NCI-H526 treated with DMSO at 0.1 percent for 48 hours (cell line): ENCODE measurements around the gene FOXF1.
A peak's percentile ranks its signal among the peaks of the same experiment; 100 is the strongest.

Source experiments
- DNase-seq: peaks from one replicate; lab custom pipeline; 2025; lab: John Stamatoyannopoulos, UW

Gene FOXF1

DNA sequence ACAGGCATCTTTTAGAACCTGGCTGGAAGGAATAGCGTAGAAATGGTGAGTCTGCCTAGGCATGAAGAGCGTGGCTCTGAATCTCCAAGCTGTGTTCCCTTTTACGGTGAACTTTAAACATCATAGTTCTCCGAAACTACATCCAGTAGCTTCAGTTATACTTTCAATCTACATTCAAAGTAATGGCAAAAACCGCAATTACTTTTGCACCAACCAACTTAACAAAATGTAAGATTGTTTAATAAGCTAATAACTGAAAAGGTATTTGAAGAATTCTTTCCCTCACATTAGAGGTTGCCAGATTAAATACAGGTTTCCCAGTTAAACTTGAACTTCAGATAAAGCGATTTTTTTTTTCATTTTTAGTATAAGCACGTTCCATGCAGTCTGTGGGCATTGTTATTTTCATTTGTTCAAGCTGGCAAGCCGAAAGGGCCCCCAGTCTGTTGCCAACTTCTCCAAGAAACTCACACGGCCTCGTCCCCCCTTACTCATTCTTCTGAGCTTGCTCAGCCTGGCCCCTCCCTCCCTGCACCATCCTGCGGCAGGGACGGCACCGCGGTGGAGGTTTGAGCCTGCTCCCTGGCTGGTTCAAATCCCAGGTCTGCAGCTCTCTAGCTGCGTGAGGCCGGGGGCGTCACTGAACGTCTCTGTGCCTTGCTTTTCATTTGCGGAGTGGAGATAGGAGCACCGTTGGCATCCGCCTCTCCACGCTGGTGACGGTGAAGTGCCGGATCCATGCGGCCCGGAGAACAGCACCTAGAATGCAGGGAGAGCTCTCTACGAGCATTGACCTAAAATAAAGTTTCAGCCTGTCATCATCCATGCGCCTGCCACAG is 48.2 kb downstream of the FOXF1 start:
- DNase-seq, result no peak

DNA sequence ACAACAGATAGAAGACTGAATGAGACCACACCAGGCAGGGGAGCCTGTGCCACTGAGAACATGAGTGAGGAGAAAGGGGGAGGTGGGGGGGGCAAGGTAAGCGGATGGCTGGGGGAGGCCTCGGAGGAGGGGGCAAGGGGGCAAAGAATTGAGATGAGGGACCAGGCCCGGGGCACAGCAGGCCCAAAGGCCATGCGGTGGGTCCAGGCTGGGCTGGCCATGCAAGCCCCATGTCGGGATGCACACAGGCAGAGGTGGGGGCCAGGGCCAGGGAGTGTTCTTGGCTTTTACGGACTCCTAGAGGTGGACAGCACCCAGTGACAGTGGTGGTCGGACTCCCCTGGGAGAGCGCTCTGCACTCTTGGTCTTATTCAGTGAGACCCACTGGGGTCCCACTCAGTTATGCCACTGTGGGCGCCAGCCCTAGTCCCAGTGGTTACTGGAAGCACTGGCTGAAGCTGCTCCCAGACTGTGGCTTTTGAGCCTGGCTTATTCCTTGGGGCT is 49.5 kb downstream of the FOXF1 start:
- no peak for DNase-seq

DNA sequence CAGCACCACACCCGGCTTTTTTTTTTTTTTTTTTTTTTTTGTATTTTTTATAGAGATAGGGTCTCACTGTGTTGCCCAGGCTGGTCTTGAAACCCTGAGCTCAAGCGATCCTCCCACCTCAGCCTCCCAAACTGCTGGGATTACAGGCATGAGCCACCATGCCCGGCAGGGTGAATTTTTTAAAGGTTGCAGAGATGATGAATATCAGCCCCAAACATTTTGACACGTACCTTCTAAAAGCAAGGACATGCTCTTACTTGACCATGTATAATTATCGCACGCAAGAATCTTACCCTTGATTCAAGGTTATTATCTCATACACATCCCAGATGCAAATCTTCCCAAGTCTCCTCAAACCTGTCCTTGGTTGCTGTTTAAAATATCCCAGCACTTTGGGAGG is 52.0 kb downstream of the FOXF1 start:
- no peak for DNase-seq

DNA sequence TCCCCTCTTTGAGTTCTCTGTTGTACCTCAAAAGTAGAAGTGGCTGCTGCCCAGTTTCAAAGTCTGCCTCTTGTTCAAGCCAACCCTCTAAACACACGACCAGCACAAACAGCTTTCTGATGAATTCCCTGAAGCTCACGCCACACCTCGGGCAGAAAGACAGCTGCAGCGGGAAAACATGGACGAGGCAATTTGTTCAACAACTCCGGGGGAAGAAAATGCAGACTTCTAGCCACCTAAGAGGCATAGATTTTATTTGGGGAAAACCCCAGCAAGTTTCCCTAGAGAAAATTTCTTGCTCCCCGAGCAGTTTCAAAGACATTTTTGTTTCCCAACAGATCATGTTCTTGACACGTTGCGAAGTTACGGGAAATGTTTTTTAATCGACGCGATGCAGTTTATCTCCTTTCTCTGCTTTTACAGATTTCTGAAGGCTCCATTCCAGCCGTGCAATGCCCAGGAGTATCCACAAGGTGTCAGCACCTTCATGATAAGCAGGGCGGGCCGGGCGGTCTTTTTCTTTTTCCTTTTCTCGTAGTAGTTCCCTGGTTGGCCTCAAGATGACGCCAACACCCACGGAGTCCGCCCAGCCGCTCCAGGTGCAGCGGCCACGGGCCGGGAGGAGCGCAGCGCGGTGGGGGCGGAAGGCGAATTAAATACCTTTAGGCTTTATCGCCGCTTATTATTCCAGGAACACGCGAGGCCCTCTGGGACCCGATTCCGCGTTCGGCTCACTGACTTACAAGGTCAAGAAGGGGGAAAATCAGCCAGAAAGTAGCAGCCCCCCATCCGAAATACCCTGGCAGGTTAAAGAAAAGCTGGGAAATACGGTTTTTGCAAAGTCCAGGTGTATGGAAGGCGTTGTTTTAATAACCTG is 53.4 kb downstream of the FOXF1 start:
- peak; percentile 22 for DNase-seq
